Measurements from ENCODE around the gene SLX4IP. TPM values are rescaled to one million over a fixed set of nuclear protein-coding genes. Genes with fewer than 3 reads are reported as not detected.

The SLX4IP gene
- total and polyA plus RNA-seq, 2 of the 13 experiments (the other 11 are each of a cell fraction or from before 2014, with no cell fraction given) = 3.6 to 7.3 TPM

DNA sequence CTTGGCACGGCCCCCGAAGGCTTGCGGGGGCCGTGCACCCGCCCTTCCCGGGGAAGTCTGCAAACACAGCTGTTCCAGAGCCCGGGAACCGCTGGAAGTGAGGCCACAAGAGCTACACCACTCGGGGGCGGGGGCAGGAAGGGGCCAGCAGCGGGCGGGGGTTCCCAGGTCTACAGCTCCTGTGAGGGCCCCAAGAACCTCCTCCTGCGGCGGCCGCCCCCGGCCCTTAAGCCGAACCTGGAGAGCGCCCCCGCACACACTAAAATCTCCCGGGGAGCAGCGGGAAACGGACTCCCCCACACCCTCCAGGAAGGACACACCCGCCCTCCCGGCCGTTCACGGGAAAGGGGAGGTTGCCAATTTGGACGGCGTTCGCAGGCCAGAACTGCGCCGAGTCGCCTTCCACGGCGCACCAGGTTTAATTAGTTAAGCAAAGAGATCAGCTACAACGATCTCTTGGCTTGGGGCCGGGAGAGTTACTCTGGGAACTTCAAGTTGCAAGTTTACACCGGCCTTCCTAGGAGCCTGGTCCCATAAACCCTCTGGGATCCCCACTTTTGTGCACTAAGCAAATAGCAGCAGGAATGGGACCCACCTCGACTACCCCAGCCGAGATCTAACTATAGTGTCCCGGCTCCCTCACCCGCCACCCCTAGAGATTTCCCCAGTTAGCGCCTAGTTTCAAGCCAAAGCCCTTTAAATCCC is 237.0 kb downstream of the SLX4IP start:
- no peak overlapping the region for H2AFZ ChIP-seq (ENCODE audit: low read length)
- no TSS peak for BruUV-seq (replicated peaks)
- H3K27ac ChIP-seq (ENCODE audit: extremely low read length, insufficient read depth, low read length) = peak overlapping the region; percentile 89
- WGBS (ENCODE audit: low lambda C conversion rate) = 1% methylated on average over 34 of the region's 42 CpGs
- FAIRE-seq = no peak
- H3K27me3 ChIP-seq (ENCODE audit: control insufficient read depth in 1 of 2, insufficient read depth in 2 of 2, low read length in 2 of 2) = no peaks in the 10 kb centered on the region; a peak in 1 of 5 replicates
- H3K4me3 ChIP-seq (replicated peaks in 1 of 3; ENCODE audit: insufficient read depth in 1 of 3, low read depth in 2 of 3, low read length in 3 of 3) = peak overlapping the region; percentile 85 to 94 (median 91)
- intact Hi-C loops (cut with micrococcal nuclease; ENCODE audit: unreplicated experiment) = loop anchor here (1.0 to 10.0 kb wide), 8 partner anchors 19 to 873 kb away; no protein-coding TSS in a partner anchor
- DNase-seq (ENCODE audit: low spot score) = no peak
- peaks cover 67% of the 10 kb centered on the region for H3K79me2 ChIP-seq (ENCODE audit: insufficient read depth, low read length)
- in situ Hi-C loops (cut with HindIII; ENCODE audit: extremely low pct_ligation_motif_present, low pct_unique_long_range_greater_than_20kb) = loop anchor here (5.0 kb wide), 2 partner anchors 535 to 870 kb away; no protein-coding TSS in a partner anchor
- H4K20me1 ChIP-seq (ENCODE audit: insufficient read depth, low read length) = peaks cover 27% of the 10 kb centered on the region
- POLR2A ChIA-PET = interaction anchor here (0.9 to 5.6 kb wide), 31 partner anchors 7 to 595 kb away, joined by 3 to 104 read pairs (median 5); partner anchors contain the start of genes MKKS and SLX4IP
- peak; percentile 16 for ATAC-seq
- peak overlapping the region; percentile 96 for H3K4me2 ChIP-seq (ENCODE audit: low read depth, low read length)
- peak overlapping the region; percentile 95 for H3K9ac ChIP-seq (ENCODE audit: insufficient read depth, low read depth, low read length)
- peaks cover 58% of the 10 kb centered on the region for H3K4me1 ChIP-seq (ENCODE audit: insufficient read depth, low read length)
- peaks cover 16 to 21% of the 10 kb centered on the region in 2 experiments for H3K36me3 ChIP-seq (replicated peaks in 1 of 2; ENCODE audit: control insufficient read depth in 1 of 2, insufficient read depth in 2 of 2, low read length in 2 of 2)
- no peaks in the 10 kb centered on the region for H3K9me3 ChIP-seq (ENCODE audit: low read length)
- CTCF ChIA-PET (ENCODE audit: low intra/inter-chr PET ratio, low total read pairs) = no interaction called here
- TF ChIP-seq, protein P1, sequence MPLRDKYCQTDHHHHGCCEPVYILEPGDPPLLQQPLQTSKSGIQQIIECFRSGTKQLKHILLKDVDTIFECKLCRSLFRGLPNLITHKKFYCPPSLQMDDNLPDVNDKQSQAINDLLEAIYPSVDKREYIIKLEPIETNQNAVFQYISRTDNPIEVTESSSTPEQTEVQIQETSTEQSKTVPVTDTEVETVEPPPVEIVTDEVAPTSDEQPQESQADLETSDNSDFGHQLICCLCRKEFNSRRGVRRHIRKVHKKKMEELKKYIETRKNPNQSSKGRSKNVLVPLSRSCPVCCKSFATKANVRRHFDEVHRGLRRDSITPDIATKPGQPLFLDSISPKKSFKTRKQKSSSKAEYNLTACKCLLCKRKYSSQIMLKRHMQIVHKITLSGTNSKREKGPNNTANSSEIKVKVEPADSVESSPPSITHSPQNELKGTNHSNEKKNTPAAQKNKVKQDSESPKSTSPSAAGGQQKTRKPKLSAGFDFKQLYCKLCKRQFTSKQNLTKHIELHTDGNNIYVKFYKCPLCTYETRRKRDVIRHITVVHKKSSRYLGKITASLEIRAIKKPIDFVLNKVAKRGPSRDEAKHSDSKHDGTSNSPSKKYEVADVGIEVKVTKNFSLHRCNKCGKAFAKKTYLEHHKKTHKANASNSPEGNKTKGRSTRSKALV (CRISPR knock-in tag; IDR thresholded peaks at IDR 0.05) = no peak
- no peak for TF ChIP-seq RBM22 (optimal IDR thresholded peaks at IDR 0.05; ENCODE audit: low read length)
- TF ChIP-seq SMYD3 (CRISPR knock-in tag; IDR thresholded peaks at IDR 0.05) = 0 out of 2 replicates have a peak, but pooled peaks have one; percentile 21
- no peak for TF ChIP-seq PLRG1 (conservative IDR thresholded peaks at IDR 0.05)
- TF ChIP-seq ZFP1 (CRISPR knock-in tag; IDR thresholded peaks at IDR 0.05) = no peak
- no peak for TF ChIP-seq XRCC5 (optimal IDR thresholded peaks at IDR 0.05; ENCODE audit: low read length)
- no peak for TF ChIP-seq TSC22D2 (CRISPR knock-in tag; IDR thresholded peaks at IDR 0.05; ENCODE audit: borderline replicate concordance)
- TF ChIP-seq TBL1XR1 (IDR thresholded peaks at IDR 0.05; ENCODE audit: borderline replicate concordance, low read length, partially characterized antibody) = no peak
- no peak; the same call in 1 of the 2 replicates for TF ChIP-seq ZNF776 (CRISPR knock-in tag; IDR thresholded peaks at IDR 0.05)
- TF ChIP-seq HOXA3 (CRISPR knock-in tag; IDR thresholded peaks at IDR 0.05) = no peak; the same call in 1 of the 2 replicates
- TF ChIP-seq AHR (CRISPR knock-in tag; IDR thresholded peaks at IDR 0.05) = no peak
- TF ChIP-seq KLF15 (CRISPR knock-in tag; IDR thresholded peaks at IDR 0.05; ENCODE audit: borderline replicate concordance) = no peak
- no peak for TF ChIP-seq CBX5 (CRISPR knock-in tag; IDR thresholded peaks at IDR 0.05; ENCODE audit: borderline replicate concordance)
- TF ChIP-seq, protein P2, sequence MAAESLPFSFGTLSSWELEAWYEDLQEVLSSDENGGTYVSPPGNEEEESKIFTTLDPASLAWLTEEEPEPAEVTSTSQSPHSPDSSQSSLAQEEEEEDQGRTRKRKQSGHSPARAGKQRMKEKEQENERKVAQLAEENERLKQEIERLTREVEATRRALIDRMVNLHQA (CRISPR knock-in tag; IDR thresholded peaks at IDR 0.05) = no peak
- no peak for TF ChIP-seq CENPT (CRISPR knock-in tag; IDR thresholded peaks at IDR 0.05; ENCODE audit: low read depth)
- TF ChIP-seq HOXA5 (CRISPR knock-in tag; IDR thresholded peaks at IDR 0.05) = no peak; the same call in 1 of the 2 replicates
- TF ChIP-seq ZNF775 (CRISPR knock-in tag; IDR thresholded peaks at IDR 0.05; ENCODE audit: borderline replicate concordance) = peak; percentile 45; the same call in 1 of the 2 replicates
- TF ChIP-seq KMT2B (CRISPR knock-in tag; IDR thresholded peaks at IDR 0.05) = no peak
- TF ChIP-seq ZNF253 (CRISPR knock-in tag; IDR thresholded peaks at IDR 0.05; ENCODE audit: borderline replicate concordance) = no peak
- no peak for TF ChIP-seq ZNF567 (CRISPR knock-in tag; IDR thresholded peaks at IDR 0.05; ENCODE audit: borderline replicate concordance)
- TF ChIP-seq ZNF616 (CRISPR knock-in tag; IDR thresholded peaks at IDR 0.05; ENCODE audit: low read depth) = no peak
- TF ChIP-seq ZNF766 (CRISPR knock-in tag; IDR thresholded peaks at IDR 0.05; ENCODE audit: borderline replicate concordance) = peak; percentile 16; the same call in 1 of the 2 replicates
- no peak for TF ChIP-seq JUN (CRISPR knock-in tag; IDR thresholded peaks at IDR 0.05)
- TF ChIP-seq ZBTB7B (CRISPR knock-in tag; IDR thresholded peaks at IDR 0.05) = no peak; the same call in 1 of the 2 replicates
- TF ChIP-seq KLF16 (CRISPR knock-in tag; IDR thresholded peaks at IDR 0.05) = 0 out of 4 replicates have a peak, but pooled peaks have one; percentile 15 to 52
